GM19463 (cell line): ENCODE results near the gene MED13L.
"Not testable (repeated sequence)": the region's sequence is repeated elsewhere in the genome, so short reads cannot be mapped to it uniquely, and the experiment has no call there.

Experiments
- ATAC-seq: cut with Tn5 transposase; IDR thresholded peaks from one replicate; pipeline ENCODE4 v1.9.1; 2021; ENCODE audit warnings: mild to moderate bottlenecking, moderate library complexity; ENCODE audit not compliant: unreplicated experiment

MED13L gene

GRCh38 chr12:115988625-115989563, 288.6 kb downstream of the MED13L start:
- ATAC-seq = no peak

DNA sequence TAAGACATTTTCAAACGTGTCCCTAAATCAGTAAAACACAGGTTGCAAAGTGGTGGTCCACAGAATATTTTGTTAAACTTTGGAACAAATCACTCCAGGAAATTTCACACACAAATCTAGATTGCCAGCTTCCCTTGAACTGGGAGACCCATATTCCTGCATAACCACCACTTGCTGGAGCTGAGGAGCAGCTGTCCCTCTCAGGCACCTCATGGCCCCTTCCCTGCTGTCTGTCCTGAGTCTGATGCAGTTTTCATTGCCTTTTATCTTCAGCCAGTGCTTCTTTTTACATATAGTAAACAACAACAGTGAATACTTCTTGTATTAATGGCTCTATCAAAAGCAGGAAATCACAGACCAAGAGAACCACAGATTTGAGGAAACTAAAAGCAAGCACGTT, 289.3 kb downstream of the MED13L start:
- no peak for ATAC-seq

- no peak for ATAC-seq
These were observed 292.9 kb downstream of the MED13L start for GRCh38 chr12:115984616-115985015.

DNA sequence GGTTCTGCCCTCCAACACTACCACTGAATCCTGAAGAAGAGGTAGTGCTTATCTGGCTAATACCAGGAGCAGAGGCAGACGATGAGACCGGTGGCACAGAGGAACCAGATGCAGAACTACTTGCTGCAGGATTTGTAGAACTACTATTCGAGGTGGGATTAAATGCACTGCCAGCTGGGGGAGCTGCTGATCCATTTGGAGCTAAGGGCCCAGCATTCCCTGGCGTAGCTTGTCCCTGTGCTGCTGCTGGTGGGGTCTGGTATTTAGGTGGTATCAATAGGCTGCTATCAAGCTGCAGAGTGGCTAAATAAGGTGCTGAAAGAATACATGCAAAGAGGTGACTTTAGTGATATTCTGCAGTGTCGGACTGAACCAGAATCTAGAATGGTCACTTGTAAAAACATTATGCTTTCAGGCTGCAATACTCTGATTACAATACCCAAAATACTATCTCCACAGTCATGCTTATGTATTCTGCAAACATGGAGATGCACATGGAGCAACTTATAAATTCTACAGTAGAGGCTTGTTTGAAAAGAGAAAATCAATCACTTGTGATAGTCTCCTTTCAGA, 294.2 kb downstream of the MED13L start:
- ATAC-seq = no peak

DNA sequence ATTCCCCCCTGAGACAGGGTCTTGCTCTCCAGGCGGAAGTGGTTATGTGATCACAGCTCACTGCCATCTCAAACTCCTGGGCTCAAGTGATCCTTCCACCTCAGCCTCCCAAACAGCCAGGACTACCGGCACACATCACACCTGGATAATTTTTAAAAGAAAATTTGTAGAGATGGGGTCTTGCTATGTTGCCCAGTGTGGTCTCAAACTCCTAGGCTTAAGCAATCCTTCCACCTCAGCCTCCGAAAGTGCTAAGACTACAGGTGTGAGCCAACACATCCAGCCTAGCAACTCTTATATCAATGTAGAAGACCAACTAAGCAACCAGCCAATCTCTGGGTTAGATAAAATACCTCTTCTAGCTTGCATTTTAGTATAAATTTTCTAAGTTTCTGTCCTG, 297.2 kb downstream of the MED13L start:
- no peak for ATAC-seq

- ATAC-seq = no peak
These were observed 297.6 kb downstream of the MED13L start for GRCh38 chr12:115979851-115980250.

GRCh38 chr12:115979351-115979750, 298.1 kb downstream of the MED13L start:
- no peak for ATAC-seq

- not testable (repeated sequence) for ATAC-seq
These were observed 300.7 kb downstream of the MED13L start for GRCh38 chr12:115976829-115977228.

- ATAC-seq = no peak
These were observed 302.1 kb downstream of the MED13L start for GRCh38 chr12:115975411-115975810.

- no peak for ATAC-seq
These were observed 303.3 kb downstream of the MED13L start for GRCh38 chr12:115973968-115974724.

DNA sequence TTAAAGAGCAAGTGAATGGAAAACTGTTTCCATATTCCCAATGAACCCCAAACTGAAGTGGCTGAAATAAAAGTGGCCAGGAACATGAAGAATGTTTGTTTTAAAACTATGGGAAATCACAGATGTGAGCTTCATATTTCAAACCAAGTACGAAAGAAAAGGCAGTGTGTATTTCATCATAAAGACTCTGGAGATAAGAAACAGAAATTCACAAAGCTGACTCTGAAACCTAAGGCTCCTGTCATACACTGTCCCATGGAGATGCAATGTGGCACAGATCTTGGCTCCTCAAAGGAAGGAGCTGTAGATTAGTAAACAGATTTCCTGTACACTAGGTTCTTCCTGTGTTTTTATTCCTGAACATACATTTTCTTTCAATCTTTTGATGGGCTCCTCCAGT, 304.4 kb downstream of the MED13L start:
- ATAC-seq = no peak

DNA sequence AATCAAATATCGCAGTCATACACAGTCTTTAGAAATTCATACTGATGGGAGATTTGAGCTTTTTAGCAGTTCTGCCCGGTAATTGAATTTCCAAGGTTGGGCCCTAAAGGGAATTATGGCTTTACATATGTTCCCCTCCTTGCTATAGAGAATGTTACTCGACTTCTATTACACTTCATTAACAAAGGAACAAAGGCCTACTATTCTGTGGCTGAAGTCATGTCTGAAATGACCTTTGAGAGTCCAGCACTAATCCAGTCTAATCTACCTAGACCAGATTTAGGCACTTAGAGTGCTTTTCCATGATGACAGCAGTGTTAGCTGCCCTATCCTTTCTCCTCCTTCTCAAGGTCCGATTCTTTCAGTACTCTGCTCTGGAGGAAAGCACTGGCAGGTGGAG, 305.3 kb downstream of the MED13L start:
- no peak for ATAC-seq

DNA sequence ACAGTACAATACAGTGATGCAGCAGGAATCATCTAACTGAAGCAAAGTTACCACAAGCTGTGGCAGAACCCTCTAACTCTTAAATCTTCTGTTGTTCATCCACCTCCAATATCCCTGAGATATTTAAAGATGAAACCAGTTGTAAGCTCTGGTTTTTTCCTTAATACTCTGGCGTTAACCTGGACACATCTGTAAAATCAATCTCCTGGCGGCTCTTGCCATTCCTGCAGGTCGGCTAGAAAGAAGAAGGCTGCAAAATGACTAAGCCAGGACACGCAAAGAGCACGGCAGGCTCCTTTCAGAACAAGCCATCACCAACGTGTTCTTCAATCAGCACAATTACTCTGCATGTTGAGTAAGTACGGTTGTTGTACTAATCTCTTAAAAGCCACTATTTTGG, 309.3 kb downstream of the MED13L start:
- no peak for ATAC-seq

GRCh38 chr12:115966376-115966775, 311.1 kb downstream of the MED13L start:
- ATAC-seq = no peak

DNA sequence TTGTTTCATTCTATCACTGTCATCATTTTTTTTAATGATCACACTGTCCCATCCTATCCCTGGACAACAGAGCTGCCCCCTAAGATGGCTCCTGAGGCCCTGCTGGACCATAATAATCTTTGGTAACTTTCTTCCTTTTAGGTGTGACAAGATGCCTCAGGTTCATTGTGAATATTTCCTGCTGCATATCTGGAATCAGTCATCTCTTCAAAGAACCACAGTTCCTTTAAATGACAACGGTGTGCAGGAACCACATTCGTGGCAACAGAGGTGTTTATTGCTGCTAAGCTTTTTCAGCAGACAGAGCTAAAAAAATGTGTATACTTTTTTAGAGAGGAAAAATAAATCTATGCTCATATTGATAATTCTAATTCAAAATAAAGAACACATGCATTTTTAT, 312.9 kb downstream of the MED13L start:
- ATAC-seq = no peak

DNA sequence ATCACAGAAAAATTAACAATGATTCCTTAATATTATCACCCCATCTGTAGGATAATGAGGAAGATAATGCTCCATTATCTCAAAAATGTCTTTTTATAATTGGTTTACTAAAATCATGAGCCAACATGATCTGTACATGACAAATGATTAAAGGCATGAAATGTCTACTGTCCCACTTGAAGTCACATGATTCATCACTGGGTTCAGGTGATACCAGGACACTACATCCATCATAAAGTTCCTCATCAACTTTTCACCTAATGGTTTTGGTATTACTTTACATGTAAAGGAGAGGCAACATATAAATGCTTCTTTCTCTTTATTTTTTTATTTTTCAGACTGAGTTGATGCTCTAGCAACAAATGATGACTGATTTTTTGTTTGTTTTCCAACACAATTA, 313.3 kb downstream of the MED13L start:
- ATAC-seq = no peak

DNA sequence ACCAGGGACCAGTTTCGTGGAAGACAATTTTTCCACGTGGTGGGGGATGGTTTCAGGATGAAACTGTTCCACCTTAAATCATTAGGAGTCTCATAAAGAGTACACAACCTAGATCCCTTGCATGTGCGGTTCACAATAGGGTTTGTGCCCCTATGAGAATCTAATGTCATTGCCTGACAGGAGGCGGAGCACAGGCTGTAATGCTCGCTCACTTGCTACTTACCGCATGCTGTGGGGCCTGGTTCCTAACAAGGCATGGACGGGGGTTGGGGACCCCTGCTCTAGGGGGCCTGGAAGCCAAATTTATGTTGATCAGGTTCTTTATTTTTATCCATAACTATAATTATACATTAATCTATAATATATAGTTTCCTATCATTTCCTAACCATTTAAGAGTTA, 315.3 kb downstream of the MED13L start:
- ATAC-seq = no peak

DNA sequence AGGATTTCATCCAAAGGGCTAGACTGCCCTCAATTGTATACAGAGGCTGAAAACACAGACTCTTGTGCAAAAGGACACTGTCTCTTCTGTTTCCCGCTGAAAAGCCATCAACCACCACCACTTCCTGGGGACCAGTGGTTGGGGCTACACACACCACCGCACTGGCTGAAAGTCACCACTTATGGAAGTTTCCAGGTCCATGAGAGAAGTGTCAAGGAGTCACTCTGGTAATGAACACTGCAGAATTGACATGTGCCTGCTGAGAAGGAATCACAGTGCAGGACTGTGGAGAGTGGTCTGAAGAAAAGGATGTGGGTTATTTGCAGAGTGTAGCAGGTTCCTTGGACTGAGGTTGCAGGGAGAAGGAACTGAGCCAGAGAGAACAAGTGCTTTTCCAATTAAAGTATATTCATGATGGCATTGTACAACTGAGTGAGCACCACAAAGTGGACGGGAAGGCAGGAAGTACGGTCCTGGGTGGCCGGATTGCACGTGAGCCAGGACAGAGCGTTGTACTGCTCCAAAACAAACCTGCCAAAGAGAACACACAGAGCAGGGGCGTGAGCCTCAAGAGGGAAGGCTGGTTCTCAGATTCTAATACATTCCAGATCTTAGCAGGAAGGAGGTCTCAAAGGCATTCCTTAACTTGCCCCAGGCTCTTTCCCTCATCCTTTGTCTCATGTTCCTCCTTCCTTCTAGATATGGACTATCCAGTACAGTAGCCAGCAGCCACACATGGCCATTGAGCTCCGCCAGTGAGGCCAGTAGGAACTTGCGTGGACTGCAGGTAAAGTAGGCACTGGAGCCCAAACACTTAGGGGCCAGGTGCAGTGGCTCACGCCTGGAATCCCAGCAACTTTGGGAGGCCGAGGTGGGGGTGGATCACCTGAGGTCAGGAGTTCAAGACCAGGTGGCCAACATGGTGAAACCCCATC, 316.4 kb downstream of the MED13L start:
- ATAC-seq = no peak

GRCh38 chr12:115957686-115958290, 319.7 kb downstream of the MED13L start:
- no peak for ATAC-seq

DNA sequence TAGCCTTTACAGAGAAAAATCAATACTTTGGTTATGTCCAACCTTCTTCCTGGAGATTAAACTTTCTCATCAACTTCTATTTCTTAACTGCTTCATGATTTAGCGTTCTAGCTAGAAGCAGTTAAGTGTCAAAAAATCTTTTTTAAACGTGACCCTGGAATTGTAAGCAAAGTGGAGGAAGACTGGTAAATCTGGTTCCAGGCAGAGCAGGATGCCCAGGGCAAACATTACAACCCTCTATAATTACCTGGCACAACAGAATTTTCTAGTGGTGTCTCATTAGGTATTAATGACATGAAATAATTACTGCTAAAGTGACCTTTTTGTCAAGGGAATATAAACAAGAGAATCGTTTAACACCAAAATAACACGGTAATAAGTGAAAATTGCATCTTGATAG, 320.8 kb downstream of the MED13L start:
- no peak for ATAC-seq
